ENCODE data around the gene CRYBG2.

CRYBG2 gene

DNA sequence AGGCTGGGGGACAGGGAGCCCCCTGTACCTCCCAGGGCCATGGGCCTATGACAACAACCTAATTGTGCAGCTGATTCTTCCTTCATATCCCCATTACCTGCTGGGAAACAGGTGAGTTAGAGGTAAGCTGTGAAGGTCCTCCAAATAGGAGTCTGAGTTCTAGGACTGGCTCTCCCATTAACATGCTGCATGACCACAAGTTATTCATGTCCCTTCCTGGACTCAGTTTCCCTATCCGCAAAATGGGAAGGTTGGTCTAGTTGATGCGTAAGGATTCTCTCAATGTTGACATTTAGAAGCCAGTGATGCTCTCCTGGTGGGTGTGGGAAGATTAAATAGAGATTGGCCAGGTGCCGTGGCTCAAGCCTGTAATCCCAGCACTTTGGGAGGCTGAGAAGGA, 14.6 kb upstream of the CRYBG2 start:
- no peak for DNase-seq (ENCODE audit: low read depth)

DNA sequence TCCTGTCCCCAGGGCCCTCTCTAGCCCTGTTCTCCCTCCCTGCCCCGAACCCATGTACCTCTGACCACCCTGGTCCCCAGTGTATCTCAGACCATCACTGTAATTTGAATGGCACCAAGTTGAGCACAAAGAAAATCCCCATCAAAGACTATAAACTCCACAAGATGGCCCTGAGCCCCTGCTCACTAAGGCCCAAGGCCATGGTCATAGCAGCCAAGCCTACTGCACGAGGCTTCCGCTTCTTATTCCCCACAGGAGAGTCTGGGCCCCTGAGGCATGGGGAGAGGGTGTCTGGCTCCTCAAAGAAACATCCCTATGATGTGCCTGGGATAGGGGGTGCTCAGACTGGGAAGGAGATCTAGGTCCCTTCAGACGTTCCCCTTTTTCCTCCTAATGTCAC, 14.1 kb upstream of the CRYBG2 start:
- DNase-seq (ENCODE audit: low read depth): no peak

DNA sequence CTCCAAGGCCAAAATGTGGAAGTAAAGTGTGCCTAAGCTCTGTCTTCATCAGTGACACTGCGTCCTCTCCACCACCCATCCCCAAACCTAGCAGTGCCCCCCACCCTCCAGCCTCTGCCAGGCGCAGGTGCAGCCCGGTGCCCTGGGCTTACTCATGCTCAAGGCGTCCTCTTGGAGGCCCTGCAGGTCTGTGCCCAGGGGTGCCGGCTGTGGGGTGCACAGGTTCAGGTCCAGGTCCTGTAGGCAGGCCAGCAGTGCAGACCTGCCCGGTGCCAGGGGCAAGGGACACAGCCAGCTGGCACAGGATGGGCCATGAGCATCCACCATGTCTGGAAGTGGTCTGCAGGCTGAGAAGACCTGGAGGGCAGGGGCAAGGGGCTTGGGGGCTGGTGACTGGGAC, 13.5 kb upstream of the CRYBG2 start:
- DNase-seq (ENCODE audit: low read depth): no peak

GRCh38 chr1:26364956-26365355, 11.0 kb upstream of the CRYBG2 start:
- DNase-seq (ENCODE audit: low read depth): no peak

- peak; percentile 81 for DNase-seq (ENCODE audit: low read depth)
Measured at GRCh38 chr1:26363549-26364448, 9.9 kb upstream of the CRYBG2 start.

DNA sequence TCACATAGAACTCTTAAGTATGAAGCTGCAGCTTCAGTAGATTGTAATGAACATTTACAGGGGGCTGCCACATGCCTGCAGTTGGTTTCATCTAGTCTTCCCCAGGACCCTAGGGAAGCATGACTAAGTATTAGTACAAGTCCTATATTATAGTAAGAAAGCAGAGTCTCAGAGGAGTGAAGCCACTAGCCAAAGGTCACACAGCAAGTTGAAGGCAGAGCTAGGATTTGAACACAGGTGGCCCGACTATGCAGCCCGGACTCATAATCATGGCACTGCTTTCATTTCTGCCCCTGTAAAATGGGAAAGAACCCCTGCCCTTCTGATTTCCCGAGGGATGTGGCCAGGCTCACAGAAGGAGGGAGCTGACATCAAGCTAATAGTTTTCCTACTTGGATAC, 8.4 kb upstream of the CRYBG2 start:
- DNase-seq (ENCODE audit: low read depth): no peak

GRCh38 chr1:26361605-26362122, 7.7 kb upstream of the CRYBG2 start:
- DNase-seq (ENCODE audit: low read depth): no peak

- DNase-seq (ENCODE audit: low read depth): no peak
Measured at GRCh38 chr1:26360807-26361604, 7.1 kb upstream of the CRYBG2 start.

GRCh38 chr1:26359981-26360806, 6.3 kb upstream of the CRYBG2 start:
- DNase-seq (ENCODE audit: low read depth): peak; percentile 22

DNA sequence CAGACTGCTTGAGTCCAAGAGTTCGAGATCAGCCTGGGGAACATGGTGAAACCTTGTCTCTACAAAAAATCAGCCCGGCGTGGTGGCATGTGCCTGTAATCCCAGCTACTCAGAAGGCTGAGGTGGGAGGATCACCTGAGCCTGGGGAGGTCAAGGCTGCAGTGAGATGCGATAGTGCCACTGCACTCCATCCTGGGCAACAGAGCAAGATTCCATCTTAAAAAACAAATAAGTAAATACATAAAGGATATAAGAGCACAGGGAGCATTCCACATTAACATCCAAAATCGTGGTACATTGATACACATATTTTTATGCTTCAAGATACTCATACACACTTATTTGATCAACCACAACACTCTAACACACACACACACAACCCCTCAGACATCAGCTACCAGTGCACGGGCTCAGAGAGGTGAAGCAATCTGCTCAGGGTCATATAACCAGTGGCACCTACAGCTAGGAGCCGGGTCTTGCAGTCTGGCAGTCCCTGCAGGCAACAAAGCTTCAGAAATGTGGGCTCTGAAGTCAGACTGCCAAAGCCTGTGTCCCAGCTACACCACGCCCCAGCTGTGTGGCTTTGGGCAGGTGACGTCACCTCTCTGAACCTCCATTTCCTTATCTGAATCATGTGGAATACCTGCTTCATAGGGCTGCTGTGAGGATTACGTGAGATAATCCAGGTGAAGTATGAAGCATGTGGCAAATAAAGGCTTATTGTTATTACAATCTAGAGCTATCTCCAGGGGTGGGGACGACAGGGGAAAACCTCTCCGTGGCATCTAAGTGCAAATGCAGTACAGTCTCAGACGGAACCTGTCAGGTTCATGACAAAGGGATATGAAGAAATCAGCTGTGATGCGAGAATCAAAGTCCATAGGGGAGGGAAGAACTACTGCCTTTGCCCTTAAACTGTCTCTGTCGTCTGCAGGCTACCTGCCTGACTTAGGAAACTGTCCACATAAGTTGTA, 4.8 kb upstream of the CRYBG2 start:
- DNase-seq (ENCODE audit: low read depth): peak; percentile 51

- DNase-seq (ENCODE audit: low read depth): no peak
Measured at GRCh38 chr1:26357121-26357602, 3.2 kb upstream of the CRYBG2 start.

DNA sequence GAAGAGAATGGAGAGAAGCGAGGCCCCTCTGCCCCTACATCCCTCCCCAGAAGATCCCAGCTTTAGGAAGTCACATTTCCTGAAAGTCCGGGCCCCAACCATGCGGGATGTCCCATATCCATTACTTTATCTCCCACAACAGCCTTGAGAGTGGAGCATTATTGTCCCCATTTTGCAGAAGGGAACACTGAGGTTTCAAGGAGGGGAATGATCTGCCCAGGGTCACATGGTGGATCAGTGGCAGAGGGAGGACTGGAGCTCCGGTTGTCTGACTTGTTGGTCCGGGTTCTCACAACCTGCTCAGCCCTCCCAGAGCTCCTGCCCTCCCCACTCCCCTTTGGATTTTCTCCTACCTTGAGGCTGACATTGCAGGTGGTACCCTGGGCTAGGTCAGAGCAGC, 2.2 kb upstream of the CRYBG2 start:
- DNase-seq (ENCODE audit: low read depth): no peak

DNA sequence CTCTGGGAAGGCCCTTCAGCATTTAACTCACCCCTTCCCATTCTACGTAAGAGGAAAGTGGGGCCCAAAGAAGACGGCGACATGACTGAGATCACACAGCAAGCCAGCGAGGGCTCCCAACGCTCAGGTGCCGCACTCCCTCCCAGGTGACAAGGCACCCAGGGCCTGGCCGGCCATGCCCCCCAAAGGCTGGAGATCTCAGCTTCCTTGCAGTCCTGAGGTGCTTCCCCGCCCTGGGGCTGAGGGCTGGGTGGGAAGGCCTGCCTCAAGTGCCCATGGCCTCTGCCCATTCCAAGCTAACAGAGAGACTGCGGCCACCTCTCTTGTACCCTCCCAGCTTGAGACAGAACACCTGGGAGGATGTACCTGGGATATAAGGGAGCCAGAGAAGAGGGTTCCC, 1.0 kb upstream of the CRYBG2 start:
- no peak for DNase-seq (ENCODE audit: low read depth)

GRCh38 chr1:26353210-26353859, 595 bp downstream of the CRYBG2 start:
- no peak for DNase-seq (ENCODE audit: low read depth)

DNA sequence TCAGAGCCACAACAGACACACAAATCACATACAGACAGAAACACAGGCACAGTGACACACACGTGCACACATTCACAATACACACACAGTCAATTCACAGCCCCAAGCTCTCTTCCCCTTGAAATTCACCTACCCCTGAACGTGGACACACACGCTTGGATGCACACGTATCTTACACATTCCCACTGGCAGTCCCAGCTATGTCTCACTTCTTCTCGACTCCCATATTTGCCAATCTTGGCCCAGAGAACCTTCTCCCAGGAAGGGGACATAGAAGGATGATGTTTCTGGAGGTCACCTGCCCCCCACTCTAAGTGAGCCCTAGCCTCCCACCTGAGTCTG, 1.6 kb downstream of the CRYBG2 start:
- DNase-seq (ENCODE audit: low read depth): no peak

GRCh38 chr1:26351590-26352337, 2.2 kb downstream of the CRYBG2 start:
- no peak for DNase-seq (ENCODE audit: low read depth)

DNA sequence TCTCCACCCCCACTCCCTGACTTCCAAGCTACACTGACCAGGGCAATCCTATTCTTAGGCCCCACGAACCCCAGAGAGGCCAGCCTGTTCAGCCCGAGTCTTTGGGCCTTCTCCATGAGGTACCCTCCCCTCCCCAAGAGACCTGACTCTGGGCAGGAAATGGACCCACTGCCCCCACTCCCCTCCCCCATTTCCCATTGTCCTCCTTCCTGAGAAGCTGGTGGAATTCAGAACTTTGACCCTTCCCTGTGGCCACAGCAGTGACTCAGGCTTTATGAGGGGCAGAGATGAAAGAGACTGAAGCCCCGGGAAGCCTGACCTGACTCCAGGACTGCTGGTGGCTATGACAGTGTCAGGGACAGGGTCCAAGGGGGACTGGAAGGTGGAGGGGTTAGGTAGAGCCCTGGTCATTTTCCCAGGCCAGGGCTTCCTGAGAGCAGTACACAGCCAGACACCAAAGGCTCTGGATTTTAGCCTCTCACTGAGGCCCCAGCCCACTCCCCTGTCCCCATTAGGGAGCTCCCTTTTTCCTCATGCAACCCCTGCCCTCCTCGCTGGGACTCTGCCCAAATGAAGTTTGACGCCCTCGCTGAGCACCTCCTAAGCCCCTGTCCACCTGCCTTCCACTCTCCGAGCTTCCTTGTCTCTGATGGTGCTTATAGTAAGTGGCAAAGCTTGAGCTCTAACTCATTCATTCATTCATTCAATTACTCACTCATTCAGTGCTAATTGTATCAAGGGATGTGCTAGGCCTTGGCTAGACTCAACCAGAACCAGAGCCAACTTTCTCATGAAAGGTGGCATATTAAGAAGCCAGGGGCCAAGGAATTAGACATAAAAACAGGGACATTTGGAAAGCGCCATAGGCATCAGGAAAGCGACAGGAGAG, 3.0 kb downstream of the CRYBG2 start:
- DNase-seq (ENCODE audit: low read depth): no peak

- DNase-seq (ENCODE audit: low read depth): no peak
Measured at GRCh38 chr1:26350343-26350700, 3.6 kb downstream of the CRYBG2 start.

DNA sequence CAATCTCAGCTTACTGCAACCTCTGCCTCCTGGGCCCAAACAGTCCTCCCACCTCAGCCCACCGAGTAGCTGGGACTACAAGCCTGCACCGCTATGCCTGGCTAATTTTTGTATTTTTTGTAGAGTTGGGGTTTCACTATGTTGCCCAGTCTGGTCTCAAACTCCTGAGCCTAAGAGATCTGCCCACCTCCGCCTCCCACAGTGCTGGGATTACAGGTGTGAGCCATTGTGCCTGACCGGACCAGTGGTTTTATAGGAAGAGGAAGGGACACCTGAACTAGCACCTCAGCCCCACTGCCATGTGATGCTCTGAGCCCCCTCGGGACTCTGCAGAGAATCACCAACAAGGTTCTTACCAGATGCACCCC, 4.1 kb downstream of the CRYBG2 start:
- no peak for DNase-seq (ENCODE audit: low read depth)
